GM19324 (cell line): Measurements from ENCODE around the gene SLC39A5.
A peak's percentile ranks its signal among the peaks of the same experiment; 100 is the strongest.
"Not testable (repeated sequence)": the region's sequence is repeated elsewhere in the genome, so short reads cannot be mapped to it uniquely, and the experiment has no call there.

Experiments used
- ATAC-seq: cut with Tn5 transposase; IDR thresholded peaks from one replicate; pipeline ENCODE4 v1.9.1; 2021; ENCODE audit warnings: mild to moderate bottlenecking, moderate library complexity; ENCODE audit not compliant: unreplicated experiment, low FRiP score

The SLC39A5 gene

GRCh38 chr12:56229916-56230431 lies at the start of gene SLC39A5:
Gene SLC39A5 (plus strand): TSS chr12:56230051. CDS start chr12:56231275, 1,224 bp downstream.
- no peak for ATAC-seq

GRCh38 chr12:56186957-56187356 lies 42.9 kb upstream of the SLC39A5 start:
- no peak for ATAC-seq

DNA sequence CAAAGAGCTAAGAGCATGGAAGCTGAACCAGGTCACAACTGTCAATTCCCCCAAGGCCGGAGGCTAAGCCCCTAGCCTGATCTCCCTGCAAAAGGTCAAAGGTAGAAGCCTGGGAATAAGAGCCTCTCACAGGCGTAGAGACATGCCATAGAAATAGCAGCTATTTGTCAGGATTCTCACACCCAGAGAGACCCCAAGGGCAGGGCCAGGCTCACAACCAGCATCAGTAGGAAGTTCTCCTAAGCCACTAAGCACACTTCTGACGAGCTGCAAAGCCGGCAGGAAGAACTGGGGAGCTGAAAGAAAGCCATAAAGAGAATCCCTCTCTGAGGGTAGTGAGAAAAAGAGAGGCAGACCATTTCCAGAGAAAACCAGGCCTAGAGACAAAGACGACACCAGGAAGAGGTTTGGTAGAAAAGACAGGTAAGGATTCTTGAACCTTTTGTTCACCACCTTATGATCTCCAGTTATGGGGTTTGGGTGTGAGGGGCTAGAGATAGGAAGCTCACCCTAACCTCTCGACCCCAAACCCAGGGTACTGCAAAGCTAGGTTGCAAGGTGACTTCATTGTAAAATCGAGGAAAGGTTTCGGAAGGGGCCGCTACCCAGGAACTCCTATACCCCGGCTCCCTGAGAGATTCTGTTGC lies 41.6 kb upstream of the SLC39A5 start:
- no peak for ATAC-seq

- ATAC-seq, result no peak
Observed at GRCh38 chr12:56188778-56189098, 41.1 kb upstream of the SLC39A5 start.

- peak; percentile 80 for ATAC-seq
Observed at GRCh38 chr12:56189099-56189917, 40.5 kb upstream of the SLC39A5 start, which contains the start of gene SMARCC2. Gene SMARCC2 (minus strand): TSS chr12:56189483. CDS start chr12:56189461, 22 bp downstream.

DNA sequence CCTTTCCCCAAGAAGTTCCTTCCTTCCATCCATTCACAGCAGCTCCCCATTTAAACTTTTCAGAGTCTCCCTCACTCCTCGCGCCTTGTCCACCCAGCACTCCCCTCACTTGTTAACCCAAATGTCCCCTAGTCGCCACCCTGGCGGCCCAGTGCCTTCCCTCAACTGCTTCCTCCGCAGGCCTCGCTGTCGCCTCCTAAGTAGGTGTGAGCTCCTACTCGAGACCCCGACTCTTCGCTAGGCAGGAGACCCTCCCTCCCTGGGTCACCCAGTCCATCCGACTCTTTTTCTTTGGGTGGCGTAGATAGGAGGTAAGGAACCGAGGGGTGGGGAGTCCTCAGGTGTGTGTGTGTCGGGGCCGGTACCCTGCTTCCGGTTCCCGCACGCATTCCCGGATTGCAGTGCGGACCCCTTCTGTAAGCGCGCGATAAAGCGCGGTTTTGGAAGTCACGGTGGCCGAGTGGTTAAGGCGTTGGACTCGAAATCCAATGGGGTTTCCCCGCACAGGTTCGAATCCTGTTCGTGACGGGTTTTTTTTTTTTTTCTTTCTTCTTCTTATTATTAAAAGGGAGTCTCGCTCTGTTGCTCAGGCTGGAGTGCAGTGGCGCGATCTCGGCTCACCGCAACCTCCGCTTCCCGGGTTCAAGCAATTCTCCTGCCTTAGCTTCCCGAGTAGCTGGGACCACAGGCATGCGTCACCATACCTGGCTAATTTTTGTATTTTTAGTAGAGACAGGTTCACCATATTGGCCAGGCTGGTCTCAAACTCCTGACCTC lies 39.7 kb upstream of the SLC39A5 start:
- ATAC-seq, result no peak

DNA sequence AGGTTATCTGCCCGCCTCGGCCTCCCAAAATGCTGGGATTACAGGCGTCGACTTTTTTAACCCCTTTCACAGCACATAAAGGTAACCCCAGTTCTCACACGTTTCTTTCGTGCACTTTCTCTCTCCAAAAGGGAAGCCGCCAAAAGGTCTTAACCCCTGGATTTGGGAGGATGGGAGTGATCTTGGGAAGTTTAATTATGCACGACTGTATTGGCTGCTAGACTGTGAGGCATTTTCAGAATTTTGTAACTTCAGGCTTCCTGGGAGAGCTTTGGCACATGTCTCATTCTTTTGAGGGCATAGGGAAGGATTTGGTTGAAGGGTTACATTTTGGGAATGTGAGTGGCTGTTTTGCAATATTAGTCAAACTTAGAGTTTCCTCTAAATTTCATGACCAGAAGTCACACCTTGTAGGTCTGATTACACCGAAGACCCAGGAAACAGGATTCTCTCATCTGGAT lies 39.1 kb upstream of the SLC39A5 start:
- no peak for ATAC-seq

- ATAC-seq, result no peak
Observed at GRCh38 chr12:56192582-56192981, 37.3 kb upstream of the SLC39A5 start.

DNA sequence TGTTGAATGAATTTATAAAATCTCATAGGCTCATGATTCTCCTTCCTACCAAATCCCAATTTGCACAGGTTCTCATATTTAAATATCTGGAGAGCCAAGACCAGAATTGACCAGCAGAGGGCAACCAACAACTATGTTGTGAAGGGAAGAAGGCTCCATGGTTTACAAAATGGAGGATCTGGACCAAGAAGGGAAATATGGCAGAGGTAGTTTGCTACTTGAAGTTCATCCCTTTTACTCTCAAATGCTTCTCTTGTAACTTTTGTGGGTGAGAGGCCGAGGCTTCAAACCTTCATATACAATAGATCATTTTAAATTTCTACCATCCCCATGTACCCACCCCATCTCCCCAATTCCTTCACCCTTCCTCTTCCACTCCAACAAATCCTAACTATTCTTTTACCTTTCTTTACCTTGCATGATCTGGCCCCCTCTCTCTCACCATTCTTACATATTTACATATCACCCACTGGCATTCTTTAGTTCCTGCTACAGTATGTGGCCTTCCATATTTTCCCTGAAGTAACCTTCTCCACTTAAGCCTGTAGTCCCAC lies 36.7 kb upstream of the SLC39A5 start:
- ATAC-seq, result no peak

DNA sequence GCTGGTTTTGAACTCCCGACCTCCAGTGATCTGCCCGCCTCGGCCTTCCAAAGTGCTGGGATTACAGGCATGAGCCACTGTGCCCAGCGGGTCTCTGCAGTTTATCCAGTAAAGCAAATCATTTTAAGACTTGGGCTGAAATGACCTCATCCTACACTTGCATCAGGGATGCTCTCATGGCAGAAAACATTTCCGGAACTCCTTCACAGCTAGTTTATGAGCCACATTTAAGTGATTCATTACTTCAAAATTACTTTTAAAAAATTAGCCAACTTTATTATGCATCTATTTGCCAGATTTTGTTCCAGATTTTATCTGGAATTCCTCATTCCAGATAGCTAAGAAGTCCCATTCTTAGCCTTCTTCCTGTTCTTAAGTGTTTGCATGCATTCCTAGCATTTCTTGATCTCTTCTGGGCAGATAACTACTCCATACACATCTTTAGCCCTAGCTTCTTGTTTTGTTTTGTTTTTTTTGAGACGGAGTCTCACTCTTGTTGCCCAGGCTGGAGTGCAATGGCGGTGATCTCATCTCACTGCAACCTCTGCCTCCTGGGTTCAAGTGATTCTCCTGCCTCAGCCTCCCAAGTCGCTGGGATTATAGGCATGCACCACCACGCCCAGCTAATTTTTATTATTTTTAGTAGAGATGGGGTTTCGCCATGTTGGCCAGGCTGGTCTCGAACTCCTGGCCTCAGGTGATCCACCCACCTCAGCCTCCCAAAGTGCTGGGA lies 32.9 kb upstream of the SLC39A5 start:
- not testable (repeated sequence) for ATAC-seq

DNA sequence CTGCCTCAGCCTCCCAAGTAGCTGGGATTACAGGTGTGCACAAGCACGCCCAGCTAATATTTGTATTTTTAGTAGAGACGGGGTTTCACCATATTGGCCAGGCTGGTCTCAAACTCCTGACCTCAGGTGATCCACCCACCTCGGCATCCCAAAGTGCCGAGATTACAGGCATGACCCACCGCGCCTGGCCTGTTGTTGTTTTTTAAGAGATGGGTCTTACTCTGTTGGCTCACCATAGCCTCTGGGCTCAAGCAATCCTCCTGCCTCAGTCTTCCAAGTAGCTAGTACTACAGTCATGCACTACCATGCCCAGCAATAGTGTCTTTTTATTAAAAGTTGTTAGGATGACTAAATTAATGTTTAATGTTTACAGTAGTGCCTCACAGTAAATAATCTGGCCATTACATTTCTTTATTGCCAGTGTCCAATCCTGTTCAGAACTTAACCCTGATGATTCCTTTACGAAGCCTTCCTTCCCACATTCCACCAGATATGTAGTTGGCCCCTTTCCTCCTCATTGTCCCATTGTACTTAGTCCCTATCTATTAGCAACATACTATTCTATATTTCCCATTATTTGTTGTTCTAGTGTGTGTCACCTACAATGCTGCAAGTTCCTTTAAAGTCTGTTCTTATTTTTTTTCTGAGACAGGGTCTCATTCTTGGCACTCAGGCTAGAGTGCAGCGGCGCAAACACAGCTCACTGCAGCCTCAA lies 31.8 kb upstream of the SLC39A5 start:
- ATAC-seq, result no peak

DNA sequence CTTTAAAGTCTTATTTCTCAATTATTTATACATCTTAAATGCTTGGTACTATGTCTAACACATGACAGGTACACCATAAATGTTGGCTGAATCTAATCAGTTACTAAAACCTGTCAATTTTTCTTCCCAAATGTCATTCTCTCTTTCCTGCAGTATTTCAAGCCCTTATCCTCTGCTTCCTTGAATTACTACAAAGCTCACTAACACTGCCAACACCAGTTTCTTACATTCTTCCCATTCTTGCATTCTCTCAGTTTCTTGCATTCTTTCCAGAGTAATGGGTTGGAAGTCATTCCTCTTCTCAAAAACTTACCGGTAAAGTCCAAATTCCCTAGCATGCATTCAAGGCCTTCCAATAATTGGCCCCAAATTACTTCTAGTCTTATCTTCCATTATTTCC lies 31.0 kb upstream of the SLC39A5 start:
- no peak for ATAC-seq

- ATAC-seq, result no peak
Observed at GRCh38 chr12:56202366-56202765, 27.5 kb upstream of the SLC39A5 start.

- no peak for ATAC-seq
Observed at GRCh38 chr12:56202838-56203237, 27.0 kb upstream of the SLC39A5 start.

GRCh38 chr12:56204275-56204674 lies 25.6 kb upstream of the SLC39A5 start:
- no peak for ATAC-seq

- ATAC-seq, result no peak
Observed at GRCh38 chr12:56205445-56205844, 24.4 kb upstream of the SLC39A5 start.

- no peak for ATAC-seq
Observed at GRCh38 chr12:56206452-56207166, 23.2 kb upstream of the SLC39A5 start.

DNA sequence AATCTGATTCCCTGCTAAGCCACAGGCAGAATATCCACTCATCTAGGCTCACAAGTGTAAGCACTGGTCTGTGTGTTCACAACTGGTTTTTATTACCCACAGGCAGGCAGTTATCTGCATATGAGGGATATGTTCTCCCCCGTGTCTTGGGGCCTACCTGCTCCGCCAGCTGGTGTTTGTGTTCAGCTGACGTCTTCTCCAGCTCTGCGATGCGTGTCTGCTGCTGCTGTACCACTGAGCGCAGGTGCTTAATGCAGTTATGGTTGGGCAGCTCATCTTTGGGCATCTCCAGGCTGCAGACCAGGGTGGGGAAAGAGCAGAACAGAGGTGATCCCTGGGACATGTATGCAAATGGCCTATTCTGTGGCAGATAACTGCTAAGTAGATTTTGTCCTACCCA lies 21.8 kb upstream of the SLC39A5 start:
- no peak for ATAC-seq

DNA sequence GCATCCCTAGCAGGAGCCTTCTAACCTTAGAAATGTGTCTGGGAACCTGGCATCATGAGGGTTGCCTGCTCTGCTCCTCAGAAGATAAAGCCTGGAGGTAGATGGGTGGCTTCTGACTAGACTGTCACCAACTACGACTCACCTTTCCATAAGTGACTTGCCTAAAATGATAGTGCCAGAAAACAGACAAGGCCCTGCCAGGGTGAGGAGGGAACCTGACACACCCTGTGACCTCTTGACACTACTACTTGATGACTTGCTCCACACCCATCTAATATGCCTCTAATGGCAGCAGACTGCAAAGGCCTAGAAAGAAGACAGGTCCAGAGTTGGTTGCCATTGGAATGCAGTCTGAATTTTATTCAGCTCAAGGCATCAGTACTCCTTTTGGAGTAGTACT lies 17.5 kb upstream of the SLC39A5 start:
- no peak for ATAC-seq
